ENCODE data around the gene GAS5. TPM values are rescaled to one million over a fixed set of nuclear protein-coding genes. Genes with fewer than 3 reads are reported as not detected.

Gene GAS5
- total and polyA plus RNA-seq, 4 donors: 28.6 to 84.8 (median 58.5) TPM

- H3K36me3 ChIP-seq (ENCODE audit: control insufficient read depth in 4 of 4, insufficient read depth in 3 of 4, low read depth in 1 of 4, low read length in 3 of 4): peaks cover 4 to 39% (median 34%) of the 10 kb centered on the region in 4 donors
- no peaks in the 10 kb centered on the region for H3K9me3 ChIP-seq (ENCODE audit: control insufficient read depth in 4 of 4, low read length in 3 of 4)
- TF ChIP-seq, protein P1, sequence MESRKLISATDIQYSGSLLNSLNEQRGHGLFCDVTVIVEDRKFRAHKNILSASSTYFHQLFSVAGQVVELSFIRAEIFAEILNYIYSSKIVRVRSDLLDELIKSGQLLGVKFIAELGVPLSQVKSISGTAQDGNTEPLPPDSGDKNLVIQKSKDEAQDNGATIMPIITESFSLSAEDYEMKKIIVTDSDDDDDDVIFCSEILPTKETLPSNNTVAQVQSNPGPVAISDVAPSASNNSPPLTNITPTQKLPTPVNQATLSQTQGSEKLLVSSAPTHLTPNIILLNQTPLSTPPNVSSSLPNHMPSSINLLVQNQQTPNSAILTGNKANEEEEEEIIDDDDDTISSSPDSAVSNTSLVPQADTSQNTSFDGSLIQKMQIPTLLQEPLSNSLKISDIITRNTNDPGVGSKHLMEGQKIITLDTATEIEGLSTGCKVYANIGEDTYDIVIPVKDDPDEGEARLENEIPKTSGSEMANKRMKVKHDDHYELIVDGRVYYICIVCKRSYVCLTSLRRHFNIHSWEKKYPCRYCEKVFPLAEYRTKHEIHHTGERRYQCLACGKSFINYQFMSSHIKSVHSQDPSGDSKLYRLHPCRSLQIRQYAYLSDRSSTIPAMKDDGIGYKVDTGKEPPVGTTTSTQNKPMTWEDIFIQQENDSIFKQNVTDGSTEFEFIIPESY (IDR thresholded peaks at IDR 0.05): no peak
- no peaks in the 10 kb centered on the region for H3K27me3 ChIP-seq (ENCODE audit: control insufficient read depth in 4 of 4, insufficient read depth in 4 of 4, low read length in 3 of 4)
- H3K4me3 ChIP-seq (ENCODE audit: low read depth in 1 of 3, low read length in 3 of 3): no peak overlapping the region
- peaks cover under 1 to 20% (median 9%) of the 10 kb centered on the region in 4 donors for H3K4me1 ChIP-seq (ENCODE audit: control insufficient read depth in 4 of 4, insufficient read depth in 4 of 4, low read length in 3 of 4)
- no peak for DNase-seq (ENCODE audit: low spot score)
- no peak overlapping the region for H3K27ac ChIP-seq (ENCODE audit: low read depth in 1 of 2, low read length in 2 of 2)
- 87% methylated on average over 5 of the region's 5 CpGs for WGBS
- no peak overlapping the region for H3K9ac ChIP-seq (ENCODE audit: low read depth in 1 of 2, low read length in 2 of 2)
These were observed 3.5 kb downstream of the GAS5 start for GRCh38 chr1:173864179-173864867.

- Histone ChIP-seq H3K4me3 (ENCODE audit: low read depth in 1 of 3, low read length in 3 of 3) (no peak overlapping the region), H3K9ac (ENCODE audit: low read depth in 1 of 2, low read length in 2 of 2) (no peak overlapping the region), H3K9me3 (ENCODE audit: control insufficient read depth in 4 of 4, low read length in 3 of 4) (no peaks in the 10 kb centered on the region), H3K27me3 (ENCODE audit: control insufficient read depth in 4 of 4, insufficient read depth in 4 of 4, low read length in 3 of 4) (no peaks in the 10 kb centered on the region), H3K36me3 (ENCODE audit: control insufficient read depth in 4 of 4, insufficient read depth in 3 of 4, low read depth in 1 of 4, low read length in 3 of 4) (peaks cover 5 to 39% (median 34%) of the 10 kb centered on the region in 4 donors), H3K4me1 (ENCODE audit: control insufficient read depth in 4 of 4, insufficient read depth in 4 of 4, low read length in 3 of 4) (peaks cover 0 to 13% (median 4%) of the 10 kb centered on the region in 4 donors), H3K27ac (ENCODE audit: low read depth in 1 of 2, low read length in 2 of 2) (no peak overlapping the region)
- TF ChIP-seq YY1 (IDR thresholded peaks at IDR 0.05) (no peak), JUND (IDR thresholded peaks at IDR 0.05) (no peak), TAF1 (conservative IDR thresholded peaks at IDR 0.05) (no peak), FOXA2 (IDR thresholded peaks at IDR 0.05) (no peak), HNF4A (conservative IDR thresholded peaks at IDR 0.05) (no peak)
- TF ChIP-seq, protein P2, sequence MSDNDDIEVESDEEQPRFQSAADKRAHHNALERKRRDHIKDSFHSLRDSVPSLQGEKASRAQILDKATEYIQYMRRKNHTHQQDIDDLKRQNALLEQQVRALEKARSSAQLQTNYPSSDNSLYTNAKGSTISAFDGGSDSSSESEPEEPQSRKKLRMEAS (IDR thresholded peaks at IDR 0.05): no peak
- DNase-seq (ENCODE audit: low spot score): no peak
These were observed 4.3 kb downstream of the GAS5 start for GRCh38 chr1:173863224-173864161.

DNA sequence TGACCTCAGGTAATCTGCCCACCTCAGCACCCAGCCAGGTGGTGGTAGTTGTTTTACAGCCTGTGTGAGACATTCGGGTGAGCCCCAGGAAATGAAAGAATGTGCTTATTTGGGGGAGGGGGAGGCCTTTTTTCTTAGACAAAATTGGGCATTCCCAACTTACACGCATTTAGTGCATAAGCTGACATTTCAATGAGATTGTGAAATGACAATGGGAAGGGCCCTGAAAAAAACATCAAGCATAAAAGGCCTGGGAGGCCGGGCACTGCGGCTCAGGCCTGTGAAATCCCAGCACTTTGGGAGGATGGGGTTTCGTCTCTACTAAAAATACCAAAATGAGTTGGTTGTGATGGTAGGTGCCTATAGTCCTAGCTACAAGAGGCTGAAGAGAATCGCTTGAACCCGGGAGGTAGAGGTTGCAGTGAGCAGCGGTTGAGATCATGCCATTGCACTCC, 5.0 kb downstream of the GAS5 start:
- no peaks in the 10 kb centered on the region for H3K9me3 ChIP-seq (ENCODE audit: control insufficient read depth in 4 of 4, low read length in 3 of 4)
- no peaks in the 10 kb centered on the region for H3K27me3 ChIP-seq (ENCODE audit: control insufficient read depth in 4 of 4, insufficient read depth in 4 of 4, low read length in 3 of 4)
- H3K36me3 ChIP-seq (ENCODE audit: control insufficient read depth in 4 of 4, insufficient read depth in 3 of 4, low read depth in 1 of 4, low read length in 3 of 4): peaks cover 6 to 44% (median 36%) of the 10 kb centered on the region in 4 donors
- 80% methylated on average over 8 of the region's 8 CpGs for WGBS
- H3K27ac ChIP-seq (ENCODE audit: low read depth in 1 of 2, low read length in 2 of 2): no peak overlapping the region
- no peak overlapping the region for H3K9ac ChIP-seq (ENCODE audit: low read depth in 1 of 2, low read length in 2 of 2)
- no peak overlapping the region for H3K4me3 ChIP-seq (ENCODE audit: low read depth in 1 of 3, low read length in 3 of 3)
- DNase-seq (ENCODE audit: low spot score): no peak
- H3K4me1 ChIP-seq (ENCODE audit: control insufficient read depth in 4 of 4, insufficient read depth in 4 of 4, low read length in 3 of 4): peaks cover 0 to 13% (median 4%) of the 10 kb centered on the region in 4 donors
- TF ChIP-seq GABPA (IDR thresholded peaks at IDR 0.05 in 1 of 2, conservative IDR thresholded peaks at IDR 0.05 in 1 of 2) (no peak), RAD21 (IDR thresholded peaks at IDR 0.05) (no peak), TAF1 (conservative IDR thresholded peaks at IDR 0.05) (no peak), FOXA2 (IDR thresholded peaks at IDR 0.05) (no peak), JUND (IDR thresholded peaks at IDR 0.05) (no peak), NR2F2 (IDR thresholded peaks at IDR 0.05) (no peak), FOXA1 (IDR thresholded peaks at IDR 0.05) (no peak)
- TF ChIP-seq, protein P3, sequence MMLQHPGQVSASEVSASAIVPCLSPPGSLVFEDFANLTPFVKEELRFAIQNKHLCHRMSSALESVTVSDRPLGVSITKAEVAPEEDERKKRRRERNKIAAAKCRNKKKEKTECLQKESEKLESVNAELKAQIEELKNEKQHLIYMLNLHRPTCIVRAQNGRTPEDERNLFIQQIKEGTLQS (IDR thresholded peaks at IDR 0.05): no peak
- TF ChIP-seq, protein P2 (IDR thresholded peaks at IDR 0.05): no peak
- TF ChIP-seq, protein P4, sequence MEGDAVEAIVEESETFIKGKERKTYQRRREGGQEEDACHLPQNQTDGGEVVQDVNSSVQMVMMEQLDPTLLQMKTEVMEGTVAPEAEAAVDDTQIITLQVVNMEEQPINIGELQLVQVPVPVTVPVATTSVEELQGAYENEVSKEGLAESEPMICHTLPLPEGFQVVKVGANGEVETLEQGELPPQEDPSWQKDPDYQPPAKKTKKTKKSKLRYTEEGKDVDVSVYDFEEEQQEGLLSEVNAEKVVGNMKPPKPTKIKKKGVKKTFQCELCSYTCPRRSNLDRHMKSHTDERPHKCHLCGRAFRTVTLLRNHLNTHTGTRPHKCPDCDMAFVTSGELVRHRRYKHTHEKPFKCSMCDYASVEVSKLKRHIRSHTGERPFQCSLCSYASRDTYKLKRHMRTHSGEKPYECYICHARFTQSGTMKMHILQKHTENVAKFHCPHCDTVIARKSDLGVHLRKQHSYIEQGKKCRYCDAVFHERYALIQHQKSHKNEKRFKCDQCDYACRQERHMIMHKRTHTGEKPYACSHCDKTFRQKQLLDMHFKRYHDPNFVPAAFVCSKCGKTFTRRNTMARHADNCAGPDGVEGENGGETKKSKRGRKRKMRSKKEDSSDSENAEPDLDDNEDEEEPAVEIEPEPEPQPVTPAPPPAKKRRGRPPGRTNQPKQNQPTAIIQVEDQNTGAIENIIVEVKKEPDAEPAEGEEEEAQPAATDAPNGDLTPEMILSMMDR (IDR thresholded peaks at IDR 0.05; ENCODE audit: low read depth, low read length, missing input control): no peak
- TF ChIP-seq, protein P1 (IDR thresholded peaks at IDR 0.05): no peak

All from liver (tissue), 9 donors.